GM21825 (cell line): Measurements from ENCODE around the gene KDM2B.
"Not testable (repeated sequence)": the region's sequence is repeated elsewhere in the genome, so short reads cannot be mapped to it uniquely, and the experiment has no call there.

Experiments
- ATAC-seq: cut with Tn5 transposase; IDR thresholded peaks from one replicate; pipeline ENCODE4 v1.9.1; 2021; ENCODE audit warnings: mild to moderate bottlenecking, moderate library complexity; ENCODE audit not compliant: unreplicated experiment

The KDM2B gene

DNA sequence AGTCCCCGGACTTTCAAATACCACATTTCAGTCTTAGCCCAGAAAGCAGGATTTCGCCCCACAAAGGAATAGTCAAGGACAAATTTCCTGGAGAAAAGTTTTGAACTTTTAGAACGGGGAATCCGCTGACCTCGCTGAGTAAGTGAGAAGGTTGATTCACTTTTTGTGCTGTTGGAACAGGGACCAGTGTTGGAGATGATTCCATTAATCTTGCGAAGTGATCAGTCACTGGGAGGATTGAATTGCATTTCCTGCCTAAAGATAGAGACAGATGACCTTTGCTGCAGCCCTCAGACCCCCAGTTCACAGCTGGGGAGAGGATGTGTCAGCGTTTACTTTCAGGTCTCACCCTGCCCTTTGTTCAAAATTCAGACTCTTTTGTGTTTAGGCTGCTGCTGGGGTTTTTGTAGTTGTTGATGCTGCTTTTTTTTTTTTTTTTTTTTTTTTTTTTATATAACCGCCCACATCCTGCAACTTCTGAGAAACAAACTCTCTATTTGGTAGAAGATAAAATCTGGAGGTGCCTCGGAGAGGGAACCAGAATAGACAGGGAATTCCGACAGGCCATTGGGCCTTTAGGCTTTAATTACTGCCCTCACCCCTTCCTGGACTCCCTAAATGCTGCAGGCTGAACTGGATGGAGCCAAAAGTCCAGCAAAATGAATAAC lies 9.8 kb upstream of the KDM2B start:
- ATAC-seq = peak; percentile 57

DNA sequence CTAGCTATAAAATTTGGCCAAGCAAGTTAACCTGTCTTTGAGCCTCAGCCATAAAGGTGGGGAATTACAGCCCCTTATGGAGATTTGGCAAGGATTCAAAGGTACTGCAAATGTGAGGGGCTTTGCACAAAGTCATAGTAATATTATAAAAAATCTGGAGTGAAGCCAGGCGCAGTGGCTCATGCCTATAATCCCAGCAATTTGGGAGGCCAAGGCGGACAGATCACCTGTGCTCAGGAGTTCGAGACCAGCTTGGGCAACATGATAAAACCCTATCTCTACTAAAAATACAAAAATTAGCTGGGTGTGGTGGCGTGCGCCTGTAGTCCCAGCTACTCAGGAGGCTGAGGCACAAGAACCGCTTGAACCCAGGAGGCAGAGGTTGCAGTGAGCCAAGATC lies 4.1 kb upstream of the KDM2B start:
- ATAC-seq = not testable (repeated sequence)

DNA sequence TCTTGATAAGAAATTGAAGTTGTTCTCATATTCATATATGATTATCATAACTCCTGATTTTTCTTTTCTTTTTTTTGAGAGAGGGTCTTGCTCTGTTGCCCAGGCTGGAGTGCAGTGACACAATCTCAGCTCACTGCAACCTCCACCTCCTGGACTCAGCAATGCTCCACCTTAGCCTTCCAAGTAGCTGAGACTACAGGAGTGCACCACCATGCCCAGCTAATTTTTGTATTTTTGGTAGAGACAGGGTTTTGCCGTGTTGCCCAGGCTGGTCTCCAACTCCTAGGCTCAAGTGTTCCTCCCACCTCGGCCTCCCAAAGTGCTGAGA lies 2.5 kb upstream of the KDM2B start:
- ATAC-seq = not testable (repeated sequence)

DNA sequence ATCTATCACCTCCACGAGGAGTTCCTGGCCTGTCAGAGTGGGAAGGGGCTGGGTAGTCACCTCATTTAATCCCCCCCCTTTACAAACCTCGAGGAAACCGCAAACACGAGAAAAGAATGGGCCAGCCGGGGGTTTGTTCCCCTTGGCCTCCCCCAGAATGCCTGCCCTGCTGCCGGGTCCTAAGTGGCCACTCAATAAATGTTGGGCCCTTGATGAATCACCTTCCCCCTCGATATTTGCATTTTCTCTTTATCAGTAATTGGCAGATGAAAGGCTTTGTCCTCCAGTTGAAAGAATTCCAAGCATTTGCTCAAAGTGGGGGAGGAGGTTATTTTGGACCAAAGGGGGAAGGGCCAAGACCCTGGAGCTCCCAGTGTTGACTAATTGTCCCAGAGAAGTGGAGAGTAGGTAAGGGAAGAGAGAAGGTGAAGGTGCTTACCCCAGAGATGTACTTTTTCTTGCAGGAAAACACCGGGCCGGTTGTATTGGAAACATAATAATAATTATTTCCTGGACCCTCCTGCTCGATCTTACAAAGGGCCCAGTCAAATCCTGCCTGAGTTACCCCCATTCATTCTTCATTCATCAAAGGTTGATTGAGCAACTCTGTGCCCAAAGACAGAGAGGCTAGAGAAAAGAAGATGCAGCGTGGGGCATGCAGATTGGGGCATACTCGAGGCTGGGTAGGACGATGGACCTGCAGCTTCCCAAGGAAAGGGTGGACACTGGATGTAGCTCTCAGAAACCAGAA lies 1.9 kb upstream of the KDM2B start:
- ATAC-seq = no peak

DNA sequence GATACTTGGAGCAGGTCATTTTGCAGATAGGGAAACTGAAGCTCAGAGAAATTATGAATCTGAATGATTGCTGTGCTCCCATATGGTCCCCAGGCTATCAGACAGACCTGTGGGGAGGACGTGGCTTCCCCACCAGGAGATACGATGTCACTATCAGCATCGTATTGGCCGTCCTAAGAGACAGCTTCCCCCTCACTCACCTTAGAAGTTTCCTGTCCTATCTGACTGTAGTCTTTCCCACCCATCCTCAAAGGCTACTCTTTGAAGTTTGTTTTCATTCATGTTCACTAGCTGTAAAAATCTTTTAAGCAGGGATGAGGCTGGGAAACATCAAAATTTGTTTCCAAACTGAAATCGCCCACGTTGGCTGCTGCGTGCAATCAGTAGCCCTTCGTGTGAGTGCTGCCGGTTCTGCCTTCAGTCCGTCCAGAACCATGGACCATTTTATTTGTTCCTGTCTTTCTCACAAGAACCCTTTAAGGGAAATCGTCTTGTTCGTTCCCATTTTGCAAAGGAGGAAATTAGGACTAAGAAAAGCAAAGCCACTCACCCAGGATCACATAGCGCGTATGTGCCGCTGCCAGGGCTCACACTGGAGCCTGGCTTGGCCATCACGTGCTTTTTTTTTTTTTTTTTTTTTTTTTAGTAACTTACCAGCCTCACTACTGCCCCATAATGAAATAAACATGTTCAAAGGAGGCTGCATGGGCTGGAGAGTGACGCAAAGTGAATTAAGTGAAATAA lies 1.0 kb upstream of the KDM2B start:
- ATAC-seq = no peak

DNA sequence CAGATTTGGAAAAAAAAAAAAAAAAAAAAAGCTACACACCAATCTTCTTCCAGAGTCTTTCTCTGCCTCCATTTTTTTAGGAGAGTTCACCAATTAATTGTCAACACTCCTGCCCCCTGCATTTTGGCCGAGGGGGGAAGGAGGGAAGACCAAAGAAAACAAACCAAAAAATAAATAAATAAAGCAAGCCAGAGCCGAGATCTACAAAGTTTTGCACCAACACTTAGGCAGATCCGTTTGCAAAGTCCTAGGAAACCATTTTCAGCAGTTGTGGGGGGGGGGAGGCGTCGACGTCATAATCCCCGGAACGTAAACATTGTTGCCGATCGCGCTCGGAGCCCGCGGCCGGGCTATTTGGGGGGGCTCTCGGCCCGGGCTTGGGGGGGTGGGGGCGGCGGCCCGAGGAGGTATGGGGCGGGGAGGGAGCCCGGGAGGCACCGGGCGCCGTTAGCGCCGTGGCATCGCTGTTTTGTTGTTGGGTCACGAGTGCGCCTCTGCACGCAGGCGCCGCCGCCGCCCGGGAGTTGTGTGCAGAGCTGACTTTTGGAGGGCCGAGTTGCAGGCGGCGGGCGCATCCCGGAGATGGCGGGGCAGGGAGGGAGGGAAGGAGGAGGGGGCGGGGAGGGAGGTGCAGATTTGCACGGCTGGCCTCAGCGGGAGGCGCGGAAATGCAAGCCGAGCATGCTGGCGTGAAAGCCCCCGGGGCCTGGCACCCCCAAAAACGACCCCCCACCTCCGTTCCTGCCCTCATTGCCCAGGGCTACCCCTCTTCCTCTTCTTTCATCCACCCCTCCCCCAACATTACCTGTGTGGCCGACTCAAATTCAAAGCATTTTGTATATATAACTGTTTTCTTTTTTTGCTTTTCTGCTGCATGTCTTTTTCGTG lies 598 bp downstream of the KDM2B start:
- ATAC-seq = peak; percentile 41

DNA sequence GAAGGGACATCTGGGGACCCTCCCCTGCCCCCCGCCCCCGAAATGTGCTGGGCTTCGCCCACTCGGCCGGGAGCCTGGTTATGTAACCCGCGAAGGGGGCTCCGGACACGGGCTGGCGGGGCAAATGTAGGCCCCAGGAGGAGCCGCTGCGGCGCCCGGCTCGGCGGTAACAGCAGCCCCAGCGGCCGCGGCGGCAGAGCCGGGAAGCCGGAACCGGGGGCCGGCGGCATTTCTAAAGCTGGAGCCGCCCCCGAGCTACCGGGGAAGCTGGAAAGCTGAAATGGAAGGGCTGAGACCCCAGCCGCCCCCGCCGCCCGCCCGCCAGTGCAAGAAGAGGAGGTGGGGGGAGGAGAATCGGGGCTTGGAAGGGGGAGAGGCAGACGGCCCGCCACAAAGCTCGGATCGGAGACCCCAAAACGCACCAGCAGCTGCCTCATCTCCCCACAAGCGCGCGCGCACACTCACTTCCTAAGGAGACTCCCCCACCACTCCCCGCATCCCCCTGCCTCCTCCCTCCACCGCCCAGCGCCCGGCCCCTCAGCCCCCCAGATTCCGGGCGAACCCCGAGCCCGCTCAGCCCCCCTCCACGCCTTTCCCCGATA lies 1.5 kb downstream of the KDM2B start:
- ATAC-seq = no peak

DNA sequence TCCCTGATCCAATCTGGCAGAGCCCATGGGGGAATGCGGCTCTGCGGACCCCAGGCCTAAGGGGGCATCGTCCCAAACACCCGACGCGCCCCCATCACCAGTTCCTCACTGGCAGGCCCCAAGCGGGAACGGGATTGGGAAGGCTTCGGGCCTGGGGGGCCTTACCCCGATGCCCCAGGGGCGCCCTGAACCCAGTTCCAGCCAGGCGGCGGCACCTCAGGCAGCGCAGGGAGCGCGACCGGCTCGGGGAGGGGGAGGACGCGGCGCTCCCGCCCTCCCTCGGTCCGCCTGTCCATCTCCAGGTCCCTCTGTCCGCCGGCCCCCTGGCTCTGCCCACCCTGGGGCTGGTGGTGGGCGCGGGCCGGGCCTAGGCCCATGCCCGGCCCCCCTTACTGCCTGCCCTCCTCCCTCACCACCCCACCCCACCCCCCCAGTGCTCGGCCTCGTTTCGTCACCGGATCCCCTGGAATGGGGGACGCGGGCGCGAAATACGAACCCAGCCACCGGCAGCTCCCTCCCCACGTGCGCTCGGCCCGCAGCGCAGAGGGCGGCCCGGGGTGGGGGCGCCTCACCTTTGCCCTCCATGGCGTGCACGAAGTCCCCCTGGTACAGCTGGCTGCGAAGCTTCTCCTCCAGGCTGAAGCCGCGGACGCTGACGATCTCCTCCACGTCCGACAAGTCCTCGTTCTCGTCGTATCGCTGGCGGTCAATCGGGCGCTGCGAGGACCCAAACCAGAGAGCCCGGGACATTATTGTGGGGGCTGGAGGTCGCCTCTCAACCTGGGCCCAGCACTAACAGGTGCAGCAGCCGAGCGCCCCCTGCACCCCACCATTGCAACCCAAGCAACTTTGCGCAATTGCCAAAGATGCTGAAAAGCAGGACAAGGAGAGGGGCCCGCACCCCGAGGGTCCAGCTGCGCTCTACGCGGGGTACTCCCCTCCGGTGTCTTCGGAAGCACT lies 2.3 kb downstream of the KDM2B start:
- ATAC-seq = no peak

DNA sequence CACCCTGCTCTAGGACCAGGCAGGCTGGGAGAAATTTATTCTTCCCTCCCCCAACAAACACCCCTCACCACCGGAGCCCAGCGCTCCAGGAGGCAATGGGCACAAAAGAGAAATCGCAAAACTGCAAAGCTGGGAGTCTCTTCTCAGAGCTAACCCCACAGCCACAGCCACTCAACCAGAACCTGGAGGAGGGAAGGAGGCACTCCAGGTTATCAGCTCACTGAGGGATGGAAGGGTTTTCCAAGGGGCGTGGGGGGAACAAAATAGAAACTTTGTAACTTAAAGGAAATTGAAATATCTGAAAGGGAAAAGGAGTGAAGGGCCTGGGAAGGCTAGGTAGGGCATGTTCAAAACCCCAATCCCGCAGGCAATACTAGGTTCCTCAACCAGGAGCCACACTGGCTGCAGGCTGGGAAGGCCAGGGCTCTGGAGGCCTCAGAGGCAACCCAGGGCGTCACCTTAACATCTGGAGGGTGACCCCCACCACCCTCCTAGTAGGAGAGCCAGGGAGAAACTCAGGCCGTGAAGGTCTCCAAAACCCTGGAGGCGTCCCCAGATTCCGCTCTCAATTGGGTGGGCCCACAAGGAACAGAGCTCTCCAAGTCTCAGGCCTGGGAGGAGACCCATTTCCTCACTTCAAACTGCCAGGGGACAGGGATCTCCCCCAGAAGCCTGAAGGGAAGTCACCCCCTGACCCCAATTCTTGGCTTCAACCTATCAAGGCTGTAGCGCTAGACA lies 3.2 kb downstream of the KDM2B start:
- no peak for ATAC-seq

DNA sequence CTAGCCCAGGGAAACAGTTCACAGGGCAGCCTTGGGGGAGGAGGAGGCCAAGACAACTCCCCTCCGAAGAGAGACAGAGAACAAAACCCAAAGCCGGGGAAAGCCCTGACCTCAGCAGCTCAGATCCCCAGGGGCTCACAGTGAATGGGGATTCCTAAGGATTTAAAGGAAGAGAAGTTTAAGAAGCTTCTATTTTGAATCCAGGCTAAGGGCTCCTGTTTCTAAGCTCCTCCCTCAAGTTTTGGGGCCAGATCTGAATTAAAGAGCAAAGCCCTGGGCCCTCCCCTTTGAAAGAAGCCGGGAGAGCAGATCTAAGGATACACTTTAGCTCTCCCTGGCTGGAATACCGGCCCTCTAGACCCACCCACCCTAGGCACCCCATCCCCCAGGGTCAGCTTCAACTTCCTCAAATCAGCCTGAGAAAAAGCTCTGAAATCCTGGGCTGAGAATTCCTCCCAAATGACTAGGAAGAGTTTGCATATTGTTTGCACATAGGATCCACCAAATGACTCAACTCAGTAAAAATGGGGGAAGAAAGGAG lies 3.9 kb downstream of the KDM2B start:
- ATAC-seq = no peak

DNA sequence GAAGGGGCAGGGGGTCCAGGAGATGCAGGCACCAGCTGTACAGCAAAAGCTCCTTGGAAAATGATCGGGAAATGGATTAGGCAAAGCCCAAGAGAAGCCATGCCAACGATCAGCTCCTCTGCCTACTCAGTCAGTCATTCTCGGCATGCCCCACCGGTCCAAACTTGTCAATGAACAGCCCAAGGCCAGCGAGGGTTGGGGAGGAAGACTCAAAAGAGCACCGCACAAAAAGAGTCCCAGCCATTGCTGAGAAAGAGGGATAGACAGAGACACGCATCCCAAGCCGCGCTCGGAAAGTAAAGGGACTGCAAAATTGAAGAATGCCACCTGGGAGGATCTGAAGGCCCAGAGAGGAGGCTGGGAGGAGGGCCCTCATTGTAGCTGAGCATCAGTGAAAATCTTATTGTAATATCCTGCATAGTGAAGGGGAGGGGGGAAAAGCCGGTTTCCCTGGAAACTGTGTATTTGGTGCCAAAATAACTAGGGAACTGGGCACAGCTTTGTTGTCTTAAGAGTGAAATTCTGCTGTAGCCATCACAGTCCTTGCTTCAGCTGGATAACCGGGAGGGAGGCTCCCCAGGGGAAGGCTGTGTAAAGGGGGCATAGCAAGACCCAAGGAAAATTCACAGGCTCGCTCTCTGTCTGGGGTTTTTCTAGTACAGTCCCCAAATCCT lies 4.7 kb downstream of the KDM2B start:
- no peak for ATAC-seq

DNA sequence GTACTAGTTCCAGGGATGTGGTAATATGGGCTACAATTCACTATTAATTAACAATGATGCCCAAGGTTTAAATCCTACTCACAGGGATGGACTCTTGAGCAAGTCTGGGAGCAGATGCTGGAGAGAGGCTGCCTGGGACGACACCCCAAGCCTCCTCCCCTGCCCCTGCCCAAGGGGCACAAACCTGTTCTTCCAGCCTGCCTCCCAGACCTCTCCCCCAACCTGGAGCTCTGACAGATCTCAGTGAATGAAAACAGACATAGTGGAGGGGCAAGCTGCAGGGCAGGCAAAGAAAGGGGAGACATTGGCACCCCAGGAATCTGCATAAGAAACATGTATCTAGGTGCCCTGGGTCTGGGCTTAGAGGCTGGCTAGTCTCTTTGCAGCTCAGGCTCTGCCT lies 5.8 kb downstream of the KDM2B start:
- no peak for ATAC-seq

DNA sequence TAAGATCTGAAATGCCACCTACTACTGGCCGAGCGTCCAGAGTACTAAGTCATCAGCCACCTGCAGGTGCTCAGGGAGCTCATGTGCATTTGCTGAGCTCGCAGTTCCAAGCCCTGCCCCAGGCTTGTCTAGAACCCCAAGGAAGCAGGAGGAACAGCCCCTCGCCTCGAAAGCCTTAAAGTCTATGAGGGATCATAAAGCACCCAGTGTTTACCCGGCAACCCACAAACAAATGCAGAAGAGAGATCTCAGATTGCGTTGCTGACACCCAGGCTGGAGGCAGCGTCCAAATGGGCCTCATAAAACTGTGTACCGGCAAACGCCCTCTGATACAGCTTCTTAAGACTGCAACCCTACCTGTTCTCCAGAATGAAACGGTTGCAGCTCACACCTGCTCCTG lies 6.8 kb downstream of the KDM2B start:
- no peak for ATAC-seq

DNA sequence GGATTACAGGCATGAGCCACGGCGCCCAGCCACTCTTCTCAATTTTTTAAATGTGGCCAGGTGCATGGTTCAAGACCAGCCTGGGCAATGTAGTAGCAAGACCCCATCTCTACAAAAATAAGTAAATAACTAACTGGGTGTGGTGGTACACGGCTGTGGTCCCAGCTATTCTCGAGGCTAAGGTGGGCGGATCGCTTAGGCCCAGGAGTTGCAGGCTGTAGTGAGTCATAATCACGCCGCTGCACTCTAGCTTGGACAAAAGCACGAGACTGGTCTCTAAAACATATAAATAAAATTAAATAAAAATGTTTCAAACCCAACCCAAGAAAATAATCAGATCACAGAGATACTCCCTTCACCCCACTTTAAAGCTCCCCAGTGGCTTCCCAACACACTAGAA lies 8.9 kb downstream of the KDM2B start:
- ATAC-seq = no peak

DNA sequence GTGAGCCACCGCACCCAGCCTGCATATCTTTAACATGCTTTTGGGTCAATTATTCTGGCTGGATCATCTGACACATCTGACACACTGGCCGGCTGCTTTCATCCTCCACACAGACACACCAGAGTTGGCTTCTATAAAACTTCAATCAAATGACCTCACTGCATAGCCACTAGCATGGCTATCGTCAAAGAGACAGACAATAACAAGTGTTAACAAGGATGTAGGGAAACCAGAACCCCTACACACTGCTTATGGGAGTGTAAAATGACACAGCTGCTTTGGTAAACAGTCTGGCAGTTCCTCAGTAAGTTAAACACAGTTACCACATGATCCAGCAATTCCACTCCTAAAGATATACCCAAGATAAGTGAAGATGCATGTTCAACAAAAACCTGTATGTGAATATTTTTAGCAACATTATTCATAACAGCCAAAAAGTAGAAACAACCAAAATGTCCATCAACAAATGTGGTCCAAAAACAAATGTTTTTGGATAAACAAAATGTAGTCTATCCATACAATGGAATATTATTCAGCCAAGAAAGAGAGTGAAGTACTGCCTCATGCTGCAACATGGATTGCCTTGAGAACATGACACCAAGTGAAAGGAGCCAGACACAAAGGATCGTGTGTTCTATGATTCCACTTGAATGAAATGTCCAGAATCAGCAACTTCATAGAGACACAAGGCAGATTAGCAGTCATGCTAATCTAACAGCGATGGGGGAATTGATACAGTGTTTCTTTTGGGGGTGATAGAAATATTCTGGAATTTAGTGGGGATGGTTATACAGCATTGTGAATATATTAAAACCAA lies 10.1 kb downstream of the KDM2B start:
- no peak for ATAC-seq

DNA sequence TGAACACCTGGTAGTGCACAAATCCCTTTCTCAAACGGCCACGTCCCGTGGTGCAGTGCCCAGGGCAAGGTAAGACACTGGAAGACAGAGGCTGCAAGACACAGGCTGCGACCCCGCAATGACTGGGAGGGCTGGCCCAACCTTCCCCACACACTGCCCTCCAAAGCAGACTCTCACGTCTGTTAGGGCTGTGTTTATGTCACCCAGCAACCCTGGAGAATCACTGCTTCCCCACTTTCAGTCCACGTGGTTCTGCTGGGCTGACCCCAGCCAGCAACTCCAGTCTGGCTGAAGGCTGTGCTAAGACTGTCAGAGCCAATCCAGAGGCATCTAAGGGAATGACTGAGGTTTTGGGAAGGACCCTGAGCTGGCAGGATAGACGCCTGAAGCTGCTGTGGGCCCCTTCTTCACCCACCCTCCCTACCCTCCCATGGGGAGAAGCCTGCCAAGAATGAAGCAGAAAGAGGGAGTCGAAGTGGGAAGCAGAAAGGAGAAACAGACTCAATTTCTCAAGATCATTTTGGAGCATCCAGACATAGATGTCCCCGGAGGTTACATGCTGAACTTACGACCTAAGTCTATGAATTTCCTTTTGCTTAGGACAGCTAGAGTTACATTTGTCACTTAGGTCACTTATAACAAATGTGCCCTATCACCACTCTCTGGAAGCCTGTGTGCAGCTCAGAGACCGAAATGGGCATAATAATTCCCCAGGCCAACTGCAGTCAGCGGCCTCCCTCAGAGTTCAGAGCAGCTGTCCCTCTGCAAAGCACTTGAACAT lies 11.7 kb downstream of the KDM2B start:
- no peak for ATAC-seq
